Hepatocyte (in vitro differentiated cells): ENCODE data around the gene IMPACT.

Experiments used
- EZH2 ChIP-seq: fragments of 200-600 bp; sonication (generic); IDR thresholded peaks from 2 replicates; pipeline ENCODE4 v1.6.1; 2016; ENCODE audit warnings: antibody characterized with exemption, mild to moderate bottlenecking, borderline replicate concordance
- EZH2phosphoT487 ChIP-seq: fragments of 200-600 bp; sonication (generic); IDR thresholded peaks from one replicate; pipeline ENCODE4 v1.6.1; 2018; ENCODE audit warnings: antibody characterized with exemption, mild to moderate bottlenecking, low read depth, moderate library complexity; ENCODE audit not compliant: unreplicated experiment, severe bottlenecking
- TF ChIP-seq, protein P1 (sequence below): fragments of 200-600 bp; sonication (generic); IDR thresholded peaks from 2 replicates; pipeline ENCODE4 v1.5.1; 2016; ENCODE audit warnings: antibody characterized with exemption, mild to moderate bottlenecking; ENCODE audit not compliant: poor library complexity

DNA sequence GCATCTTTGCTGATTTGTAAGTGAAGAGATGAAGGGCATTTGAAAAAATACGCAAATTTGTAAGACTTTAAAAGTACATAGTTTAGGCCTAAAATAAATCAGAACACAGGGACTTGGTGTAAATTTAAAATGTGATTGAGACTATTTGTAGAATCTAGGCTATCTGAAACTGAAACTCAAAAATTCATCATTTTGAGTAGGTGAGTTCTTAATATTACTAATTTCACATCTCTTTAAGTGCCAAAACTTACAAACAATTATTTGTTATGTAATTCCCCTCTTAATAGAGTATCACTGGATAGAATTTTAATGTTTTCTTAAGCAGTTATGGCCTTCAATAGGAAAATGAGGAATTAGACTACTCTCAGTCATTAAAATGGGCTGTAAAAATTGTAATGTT, 20.0 kb downstream of the IMPACT start:
- TF ChIP-seq, protein P1, sequence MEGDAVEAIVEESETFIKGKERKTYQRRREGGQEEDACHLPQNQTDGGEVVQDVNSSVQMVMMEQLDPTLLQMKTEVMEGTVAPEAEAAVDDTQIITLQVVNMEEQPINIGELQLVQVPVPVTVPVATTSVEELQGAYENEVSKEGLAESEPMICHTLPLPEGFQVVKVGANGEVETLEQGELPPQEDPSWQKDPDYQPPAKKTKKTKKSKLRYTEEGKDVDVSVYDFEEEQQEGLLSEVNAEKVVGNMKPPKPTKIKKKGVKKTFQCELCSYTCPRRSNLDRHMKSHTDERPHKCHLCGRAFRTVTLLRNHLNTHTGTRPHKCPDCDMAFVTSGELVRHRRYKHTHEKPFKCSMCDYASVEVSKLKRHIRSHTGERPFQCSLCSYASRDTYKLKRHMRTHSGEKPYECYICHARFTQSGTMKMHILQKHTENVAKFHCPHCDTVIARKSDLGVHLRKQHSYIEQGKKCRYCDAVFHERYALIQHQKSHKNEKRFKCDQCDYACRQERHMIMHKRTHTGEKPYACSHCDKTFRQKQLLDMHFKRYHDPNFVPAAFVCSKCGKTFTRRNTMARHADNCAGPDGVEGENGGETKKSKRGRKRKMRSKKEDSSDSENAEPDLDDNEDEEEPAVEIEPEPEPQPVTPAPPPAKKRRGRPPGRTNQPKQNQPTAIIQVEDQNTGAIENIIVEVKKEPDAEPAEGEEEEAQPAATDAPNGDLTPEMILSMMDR: no peak
- TF ChIP-seq EZH2 (no peak), EZH2phosphoT487 (no peak)
